NB4 (cell line): ENCODE measurements around the gene NFATC1.

Experiments
- DNase-seq: peaks from one replicate; pipeline ENCODE4 v3.0.0; 2010; ENCODE audit warnings: low read depth
- H3K4me3 ChIP-seq: one replicate; pipeline ENCODE4 v1.5.1; 2011; ENCODE audit warnings: mild to moderate bottlenecking, low read depth, low read length, moderate library complexity
- CTCF ChIP-seq: IDR thresholded peaks from one replicate; pipeline ENCODE4 v1.5.1; 2012; ENCODE audit warnings: low read depth, low read length
- MAX ChIP-seq: IDR thresholded peaks from 2 replicates; pipeline ENCODE4 v1.6.1; 2011; ENCODE audit warnings: low read depth, low read length
- MYC ChIP-seq: IDR thresholded peaks from 2 replicates; pipeline ENCODE4 v1.6.1; 2011; ENCODE audit warnings: low read depth, low read length
- POLR2A ChIP-seq: IDR thresholded peaks from 2 replicates; pipeline ENCODE4 v1.6.1; 2011; ENCODE audit warnings: mild to moderate bottlenecking; ENCODE audit not compliant: insufficient read length; ENCODE audit errors: extremely low read depth

Gene NFATC1

GRCh38 chr18:79366177-79367094 is 29.3 kb upstream of the NFATC1 start:
- DNase-seq, result no peak
- H3K4me3 ChIP-seq, result no peak overlapping the region
- TF ChIP-seq MAX (no peak), POLR2A (no peak), MYC (no peak), CTCF (no peak)

- no peak overlapping the region for H3K4me3 ChIP-seq
- DNase-seq, result no peak
- TF ChIP-seq MYC, result no peak
Observed at GRCh38 chr18:79367480-79367879, 28.2 kb upstream of the NFATC1 start.

GRCh38 chr18:79367989-79368388 is 27.7 kb upstream of the NFATC1 start:
- DNase-seq, result no peak
- no peak for TF ChIP-seq MAX
- TF ChIP-seq POLR2A, result no peak
- no peak for TF ChIP-seq MYC
- TF ChIP-seq CTCF, result no peak

GRCh38 chr18:79368681-79369080 is 27.0 kb upstream of the NFATC1 start:
- TF ChIP-seq MYC (no peak), MAX (no peak), CTCF (no peak), POLR2A (no peak)
- H3K4me3 ChIP-seq, result no peak overlapping the region
- DNase-seq, result no peak

More at GRCh38 chr18:79367989-79368388, 27.7 kb upstream of the NFATC1 start:
- no peak overlapping the region for H3K4me3 ChIP-seq

- DNase-seq, result no peak
- no peak overlapping the region for H3K4me3 ChIP-seq
- TF ChIP-seq MAX (no peak), CTCF (no peak), POLR2A (no peak), MYC (no peak)
Observed at GRCh38 chr18:79371561-79372121, 24.1 kb upstream of the NFATC1 start.

- TF ChIP-seq POLR2A (no peak), CTCF (no peak), MYC (no peak), MAX (no peak)
- no peak for DNase-seq
- no peak overlapping the region for H3K4me3 ChIP-seq
Observed at GRCh38 chr18:79372461-79372860, 23.3 kb upstream of the NFATC1 start.
